Stimulated activated CD4-positive, alpha-beta T cell treated with anti-CD3 and anti-CD28 coated beads, TNF-alpha, amount 100 ng/mL, for 1 hour (primary cell): ENCODE measurements around the gene ABLIM3.
"Not testable (repeated sequence)": the region's sequence is repeated elsewhere in the genome, so short reads cannot be mapped to it uniquely, and the experiment has no call there.

Source experiments
- DNase-seq, 3 donors: peaks; one replicate each; pipeline ENCODE4 v3.0.0-alpha.2; 2020; ENCODE audit warnings: low read depth in 3 of 3, low spot score in 1 of 3

The ABLIM3 gene

GRCh38 chr5:149186506-149186905 is 45.2 kb downstream of the ABLIM3 start:
- no peak for DNase-seq

GRCh38 chr5:149187617-149188016 is 46.3 kb downstream of the ABLIM3 start:
- DNase-seq = not testable (repeated sequence)

GRCh38 chr5:149188383-149188782 is 47.1 kb downstream of the ABLIM3 start:
- DNase-seq = no peak

DNA sequence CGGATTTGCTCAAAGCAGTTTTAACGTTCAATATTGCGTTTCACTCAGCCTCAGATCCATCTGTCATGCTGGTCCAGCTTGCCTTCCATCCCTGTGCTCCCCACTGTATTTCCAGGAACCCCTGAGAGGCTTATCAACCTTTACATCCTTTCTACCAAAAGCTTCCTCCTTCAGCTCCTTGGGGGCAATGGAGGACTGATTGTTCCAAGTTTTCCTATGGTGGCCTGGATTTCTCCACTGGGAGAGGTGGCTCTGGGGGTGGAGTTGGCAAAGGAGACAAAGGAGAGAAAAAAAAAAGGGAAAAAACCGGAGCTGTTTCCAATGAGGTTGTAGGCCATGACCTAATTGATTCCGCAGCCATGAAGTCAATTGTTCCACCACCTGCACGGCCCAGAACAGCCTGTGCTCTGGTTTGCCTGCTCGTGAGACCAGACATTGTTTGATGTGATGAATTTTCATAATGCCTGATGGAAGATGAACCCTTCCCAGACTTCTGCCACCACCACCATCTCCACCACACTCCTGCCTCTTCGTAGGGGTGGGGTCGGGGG is 54.1 kb downstream of the ABLIM3 start:
- no peak for DNase-seq

- DNase-seq = no peak
These were observed 54.7 kb downstream of the ABLIM3 start for GRCh38 chr5:149195962-149196361.

DNA sequence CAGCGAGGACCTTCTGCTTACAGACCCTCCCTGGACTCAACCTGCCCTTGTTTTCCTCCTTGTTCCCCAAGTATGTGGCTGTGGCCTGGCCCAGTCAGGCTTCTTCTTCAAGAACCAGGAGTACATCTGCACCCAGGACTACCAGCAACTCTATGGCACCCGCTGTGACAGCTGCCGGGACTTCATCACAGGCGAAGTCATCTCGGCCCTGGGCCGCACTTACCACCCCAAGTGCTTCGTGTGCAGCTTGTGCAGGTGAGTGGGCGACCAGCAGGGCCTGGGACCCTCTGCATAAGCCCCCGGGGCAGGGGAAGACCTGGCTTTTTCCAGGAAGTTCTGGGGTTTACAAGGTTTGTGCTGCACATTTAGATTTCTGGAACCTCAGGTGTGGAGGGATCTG is 56.9 kb downstream of the ABLIM3 start:
- no peak for DNase-seq

DNA sequence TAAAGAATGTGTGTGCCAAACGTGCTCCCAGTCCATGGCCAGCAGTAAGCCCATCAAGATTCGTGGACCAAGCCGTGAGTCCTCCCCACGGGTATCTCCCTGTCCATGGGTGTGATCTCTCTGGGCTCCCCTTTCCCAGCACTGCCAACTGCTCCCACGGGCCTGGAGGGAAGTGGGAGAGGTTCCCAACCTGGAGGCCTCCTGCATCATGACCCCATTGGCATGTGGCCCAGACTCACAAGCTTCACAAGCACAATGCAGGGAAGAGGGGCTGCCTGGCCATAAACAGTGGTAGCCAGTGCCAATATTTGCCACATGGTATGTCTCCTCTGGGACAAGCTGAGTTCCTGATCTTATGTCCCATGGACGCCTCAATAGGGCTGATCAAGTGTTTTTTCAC is 59.1 kb downstream of the ABLIM3 start:
- no peak for DNase-seq

DNA sequence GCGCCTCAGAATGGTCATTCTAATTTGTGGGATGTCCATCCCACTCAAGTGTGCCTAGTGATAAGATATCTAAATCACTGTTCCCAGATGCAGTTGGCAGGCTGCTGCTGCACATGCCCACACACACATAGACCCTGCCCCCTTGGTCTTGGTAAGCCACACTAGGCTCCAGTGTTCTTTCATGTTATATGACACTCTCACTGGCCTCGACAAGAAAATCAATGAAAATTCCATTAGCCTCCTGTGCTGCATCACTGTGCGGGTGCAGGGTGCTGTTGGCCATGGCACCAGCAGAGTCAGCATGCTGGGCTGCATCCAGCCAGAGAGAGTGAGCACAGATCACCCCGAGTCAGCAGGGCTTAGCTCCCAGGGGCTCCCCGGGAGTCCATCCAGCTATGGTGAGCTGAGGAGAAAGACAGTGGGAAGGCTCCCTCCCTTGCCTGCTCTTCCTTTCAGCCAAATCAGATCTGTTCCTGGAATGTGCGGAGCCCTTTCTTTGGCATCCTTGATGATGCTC is 59.9 kb downstream of the ABLIM3 start:
- DNase-seq = no peak

GRCh38 chr5:149202910-149203451 is 61.7 kb downstream of the ABLIM3 start:
- DNase-seq = no peak

DNA sequence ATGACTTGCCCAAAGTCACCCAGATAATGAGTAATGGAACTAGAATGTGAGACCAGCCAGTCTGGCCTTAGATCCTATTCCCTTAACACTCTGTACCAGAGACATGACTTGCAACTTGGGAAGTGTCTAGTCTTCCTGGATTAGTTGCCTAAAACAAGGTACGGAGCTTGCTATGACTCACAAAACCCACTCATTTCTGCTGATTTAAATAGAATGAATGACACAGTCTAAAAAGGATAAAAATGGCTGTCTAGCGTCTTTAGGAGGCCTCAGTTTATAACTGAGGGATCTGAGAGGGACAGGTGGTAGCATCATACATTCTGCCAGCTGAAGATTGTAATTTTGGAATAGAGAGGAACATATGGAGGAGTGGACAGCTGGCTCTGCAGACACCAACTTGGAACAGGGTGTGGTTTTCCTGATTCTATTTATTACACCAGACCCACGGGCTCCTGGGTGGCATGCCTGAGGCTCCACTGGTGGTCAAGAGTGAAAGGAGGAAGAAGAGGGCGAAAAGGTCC is 62.7 kb downstream of the ABLIM3 start:
- DNase-seq = no peak

GRCh38 chr5:149205625-149206523 is 64.6 kb downstream of the ABLIM3 start:
- DNase-seq = no peak

DNA sequence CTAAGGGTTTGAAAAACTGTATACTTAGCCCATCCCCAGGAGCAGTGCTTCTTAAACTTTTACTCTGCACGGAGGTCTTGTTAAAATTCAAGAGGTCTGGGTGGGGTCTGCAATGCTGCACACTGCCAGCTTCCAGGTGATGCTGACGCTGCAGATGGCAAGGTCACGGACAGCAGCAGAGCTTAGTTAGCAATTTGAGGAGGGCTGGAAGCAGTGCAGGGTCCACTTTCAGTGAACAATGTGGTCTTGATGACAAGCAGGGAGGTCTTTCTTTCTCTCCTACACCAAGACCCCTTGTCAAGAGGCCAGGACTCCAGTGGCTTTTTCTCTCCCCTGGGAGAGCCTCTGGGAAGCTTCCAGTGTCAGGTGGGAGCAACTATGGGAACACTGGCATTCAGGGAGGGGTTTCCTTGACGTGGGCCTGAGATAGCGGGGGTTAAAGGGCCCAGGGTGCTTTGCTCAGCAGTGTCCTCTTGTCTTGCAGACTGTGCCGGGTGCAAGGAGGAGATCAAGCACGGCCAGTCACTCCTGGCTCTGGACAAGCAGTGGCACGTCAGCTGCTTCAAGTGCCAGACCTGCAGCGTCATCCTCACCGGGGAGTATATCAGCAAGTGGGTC is 65.3 kb downstream of the ABLIM3 start:
- no peak for DNase-seq

- no peak for DNase-seq
These were observed 66.5 kb downstream of the ABLIM3 start for GRCh38 chr5:149207831-149208230.

- DNase-seq = no peak
These were observed 68.9 kb downstream of the ABLIM3 start for GRCh38 chr5:149210225-149210624.

GRCh38 chr5:149210968-149211490 is 69.7 kb downstream of the ABLIM3 start:
- no peak for DNase-seq

GRCh38 chr5:149211566-149211965 is 70.3 kb downstream of the ABLIM3 start:
- DNase-seq = no peak

DNA sequence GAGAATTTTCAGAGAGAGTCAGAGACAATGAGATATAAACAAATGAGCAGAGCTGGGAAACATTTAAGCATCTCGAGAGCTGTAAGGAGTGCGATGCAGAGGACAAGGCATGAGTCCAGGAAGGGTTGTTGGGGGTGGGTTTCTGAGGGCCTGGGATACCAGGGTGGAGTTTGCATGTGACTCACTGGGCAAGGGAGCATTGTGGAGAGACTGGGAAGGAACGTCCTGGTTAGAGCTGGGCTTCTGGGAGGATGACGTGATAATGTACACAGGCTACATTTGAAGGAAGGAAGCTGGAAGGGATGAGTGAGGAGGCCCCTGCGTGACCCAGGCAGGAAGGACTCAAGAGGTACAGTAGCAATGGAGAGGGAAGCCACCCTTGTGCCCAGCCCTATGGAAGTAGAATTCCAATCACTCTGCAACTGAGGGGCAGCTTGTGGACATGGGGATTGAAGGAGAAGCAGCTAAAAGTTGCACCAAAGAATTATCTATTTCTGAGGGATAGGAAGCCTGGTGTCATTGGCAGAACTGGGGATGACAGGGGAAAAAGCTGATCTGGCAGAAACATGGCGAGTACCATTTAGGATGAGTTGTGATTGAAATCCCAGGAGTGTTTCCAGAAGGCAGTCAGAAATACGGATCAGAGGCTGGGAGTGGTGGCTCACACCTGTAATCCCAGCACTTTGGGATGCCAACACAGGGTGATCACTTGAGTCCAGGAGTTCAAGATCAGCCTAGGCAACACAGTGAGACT is 71.1 kb downstream of the ABLIM3 start:
- DNase-seq = no peak

GRCh38 chr5:149213264-149213880 is 72.1 kb downstream of the ABLIM3 start:
- DNase-seq = no peak

DNA sequence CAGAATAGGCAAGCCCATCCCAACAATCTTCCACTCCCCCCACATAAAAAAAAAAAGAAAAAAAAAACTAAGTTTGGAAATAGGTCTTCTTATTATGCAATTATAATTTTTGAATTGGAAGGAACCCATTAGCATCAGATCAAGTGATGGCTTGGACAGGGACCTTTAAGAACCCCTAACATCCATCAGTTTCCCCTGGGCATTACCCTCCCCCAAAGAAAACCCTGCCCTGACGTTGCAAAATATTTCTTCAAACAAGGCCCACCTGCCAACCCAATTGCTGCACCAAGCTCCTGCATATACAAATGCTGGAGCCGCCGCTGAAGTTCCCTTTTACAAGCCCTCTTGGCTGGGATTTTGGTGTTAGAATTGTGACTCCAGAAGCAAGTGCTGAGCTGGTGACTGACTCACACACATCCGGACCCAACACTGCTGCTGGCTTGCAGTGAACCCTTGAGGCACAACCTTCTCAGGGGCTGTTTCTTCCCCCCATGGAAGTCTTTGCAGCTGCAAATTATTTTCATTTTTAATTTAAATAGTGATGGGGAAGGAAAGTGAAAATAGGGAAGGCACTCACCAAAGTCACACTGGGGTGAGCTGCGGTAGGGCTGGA is 74.3 kb downstream of the ABLIM3 start:
- no peak for DNase-seq

- DNase-seq = no peak
These were observed 75.2 kb downstream of the ABLIM3 start for GRCh38 chr5:149216496-149216895.
